Heart left ventricle (tissue), 16 donors: ENCODE results near the gene CCDC178. TPM values are rescaled to one million over a fixed set of nuclear protein-coding genes. Genes with fewer than 3 reads are reported as not detected.

ENCODE experiments used
- ATAC-seq, 4 donors: fragments of 200-7000 bp; cut with Tn5 transposase; one replicate each; pipeline ENCODE4 v1.9.1; 2020 to 2022; ENCODE audit warnings: moderate library complexity in 4 of 4, mild to moderate bottlenecking in 3 of 4, moderate number of reproducible peaks in 1 of 4
- DNase-seq, 5 donors: peaks; one replicate each; pipeline ENCODE4 v3.0.0-alpha.2; 2020
- H3K27ac ChIP-seq, 12 donors: fragments of 200-600 bp; sonication (generic) in 4 of 12; one replicate each; pipeline versions ENCODE4 v1.5.0 to v1.8.0; 2016 to 2022; ENCODE audit warnings: mild to moderate bottlenecking in 2 of 12
- H3K27me3 ChIP-seq, 9 donors: fragments of 200-600 bp; sonication (generic) in 2 of 9; one replicate each; pipeline versions ENCODE4 v1.5.1 to v1.8.0; 2016 to 2022; ENCODE audit warnings: mild to moderate bottlenecking in 3 of 9
- H3K36me3 ChIP-seq, 9 donors: fragments of 200-600 bp; sonication (generic) in 2 of 9; one replicate each; pipeline versions ENCODE4 v1.5.0 to v1.8.0; 2018 to 2022; ENCODE audit warnings: mild to moderate bottlenecking in 2 of 9
- H3K4me1 ChIP-seq, 12 donors: fragments of 200-600 bp; sonication (generic) in 4 of 12; one replicate each; pipeline versions ENCODE4 v1.5.0 to v1.8.0; 2016 to 2022; ENCODE audit warnings: mild to moderate bottlenecking in 3 of 12
- H3K4me3 ChIP-seq, 12 donors: fragments of 200-600 bp; sonication (generic) in 4 of 12; one replicate each; pipeline versions ENCODE4 v1.5.0 to v1.8.0; 2017 to 2022; ENCODE audit warnings: mild to moderate bottlenecking in 9 of 12, moderate library complexity in 4 of 12
- H3K9me3 ChIP-seq, 12 donors: fragments of 200-600 bp; sonication (generic) in 4 of 12; one replicate each; pipeline versions ENCODE4 v1.5.0 to v1.8.0; 2016 to 2022; ENCODE audit warnings: mild to moderate bottlenecking in 1 of 12
- POLR2A ChIP-seq, 2 donors: fragments of 450-650 bp; IDR thresholded peaks; one replicate each; pipeline ENCODE4 v1.6.1; 2017; ENCODE audit warnings: antibody characterized with exemption in 2 of 2, mild to moderate bottlenecking in 2 of 2, moderate library complexity in 2 of 2
- WGBS, 4 donors: extraction: QIAGEN DNeasy Blood & Tissue Kit in 2 of 4; methylation state at CpG; one replicate each; pipeline versions ENCODE4 v1.1.5 to v1.1.7; 2013 to 2018; 5-methylcytosine and 5-hydroxymethylcytosine counted together
- intact Hi-C, 10 donors: fragments of 100-400 bp; cut with DNase I; formaldehyde crosslinking; loops; one replicate each; pipeline versions ENCODE4 v1.11.1 to v1.14.2; 2022
- polyA plus RNA-seq, 2 donors: library from polyadenylated mRNA; stranded (reverse); fragments of 200-250 nt; gene quantifications; one replicate each; pipeline ENCODE4 v1.2.3, GENCODE V29; 2013
- total RNA-seq, 9 donors: library from RNA; depleted of rRNA in 2 of 9; stranded (reverse); fragments of >200 nt in 2 of 9; fragmentation: NEBNext Ultra II Directional in 3 of 9; extraction: Animal tissue kit (Norgen Biotek cat#: 25700) in 3 of 9; gene quantifications; one replicate each; pipeline versions ENCODE4 v1.1.0 to v1.2.4, GENCODE V29; 2016 to 2023
- TF ChIP-seq, protein P1 (sequence below), 12 donors: fragments of 200-600 bp; sonication (generic) in 4 of 12; IDR thresholded peaks; one replicate each; pipeline versions ENCODE4 v1.5.0 to v1.8.0; 2018 to 2022; ENCODE audit warnings: antibody characterized with exemption in 12 of 12, mild to moderate bottlenecking in 5 of 12
- donor health status: ischemic (EF 13 %, LVEDD 7.1; RV severe dilation, severe dysfunction).
- donor health status: healthy with polysubstance abuse.
- donor health status: DM: no; HTN: yes; CAD: no.
- donor health status: DM: no; HTN: no; CAD: no.
- donor health status: ischemic (EF 25% LVEDD 6.9; RV normal size, moderate dysfunction).
- donor health status: ischemic (EF 25% LVEDD 5.7; RV mildly dilated, moderate dysfunction).
- donor health status: healthy.
- donor health status: DM: yes; HTN: yes; CAD: no.
- donor health status: ischemic (EF 35%, LVEDD 5.7; RV mildly dilated, moderate dysfunction).
- donor health status: nonischemic (EF 11% LVEDD 7.7; RV severe dilation, severe dysfunction).
- donor health status: DM: yes; HTN: yes; CAD: no.
- donor health status: PGD.
- donor health status: ischemic (EF 29% LVEDD 5.4; RV normal size, mild dysfunction).
- donor health status: nonischemic (EF 23%, LVEDD 6.1; RV moderate dilation, normal function).

The CCDC178 gene
- total and polyA plus RNA-seq, 11 donors, result 0.23 to 1.00 (median 0.41) TPM; not detected in 3

DNA sequence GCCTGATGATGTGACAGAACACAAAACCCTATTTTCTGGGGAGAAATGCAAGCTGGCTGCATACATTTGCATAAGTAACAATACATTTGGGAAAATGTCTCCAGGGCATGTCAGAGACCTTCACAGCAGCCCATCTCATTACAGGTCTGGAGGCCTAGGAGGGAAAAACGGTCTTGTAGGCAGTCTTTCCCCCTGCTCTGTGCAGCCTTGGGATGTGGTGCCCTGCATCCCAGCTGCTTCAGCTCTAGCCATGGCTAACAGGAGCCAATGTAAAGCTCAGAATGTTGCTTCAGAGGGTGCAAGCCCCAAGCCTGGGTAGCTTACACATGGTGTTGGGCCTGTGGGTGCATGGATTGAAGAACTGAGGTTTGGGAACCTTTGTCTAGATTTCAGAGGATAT lies 133.0 kb downstream of the CCDC178 start:
- WGBS, 4 donors, result 50 to 64% (median 57%) methylated on average over 1 of the region's 1 CpG
- no peak overlapping the region for H3K27ac ChIP-seq
- H3K4me3 ChIP-seq, result no peak overlapping the region
- ATAC-seq, result no peak
- no peaks in the 10 kb centered on the region for H3K4me1 ChIP-seq
- H3K9me3 ChIP-seq, result peaks cover 0 to 3% (median 0%) of the 10 kb centered on the region in 12 donors
- H3K27me3 ChIP-seq, result no peaks in the 10 kb centered on the region
- DNase-seq, result no peak
- TF ChIP-seq, protein P1, sequence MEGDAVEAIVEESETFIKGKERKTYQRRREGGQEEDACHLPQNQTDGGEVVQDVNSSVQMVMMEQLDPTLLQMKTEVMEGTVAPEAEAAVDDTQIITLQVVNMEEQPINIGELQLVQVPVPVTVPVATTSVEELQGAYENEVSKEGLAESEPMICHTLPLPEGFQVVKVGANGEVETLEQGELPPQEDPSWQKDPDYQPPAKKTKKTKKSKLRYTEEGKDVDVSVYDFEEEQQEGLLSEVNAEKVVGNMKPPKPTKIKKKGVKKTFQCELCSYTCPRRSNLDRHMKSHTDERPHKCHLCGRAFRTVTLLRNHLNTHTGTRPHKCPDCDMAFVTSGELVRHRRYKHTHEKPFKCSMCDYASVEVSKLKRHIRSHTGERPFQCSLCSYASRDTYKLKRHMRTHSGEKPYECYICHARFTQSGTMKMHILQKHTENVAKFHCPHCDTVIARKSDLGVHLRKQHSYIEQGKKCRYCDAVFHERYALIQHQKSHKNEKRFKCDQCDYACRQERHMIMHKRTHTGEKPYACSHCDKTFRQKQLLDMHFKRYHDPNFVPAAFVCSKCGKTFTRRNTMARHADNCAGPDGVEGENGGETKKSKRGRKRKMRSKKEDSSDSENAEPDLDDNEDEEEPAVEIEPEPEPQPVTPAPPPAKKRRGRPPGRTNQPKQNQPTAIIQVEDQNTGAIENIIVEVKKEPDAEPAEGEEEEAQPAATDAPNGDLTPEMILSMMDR (IDR thresholded peaks at IDR 0.05), result no peak
- no peak for TF ChIP-seq POLR2A (IDR thresholded peaks at IDR 0.05)
- no peaks in the 10 kb centered on the region for H3K36me3 ChIP-seq
- intact Hi-C loops, result no loop called here

- ATAC-seq (no peak), DNase-seq (no peak)
- H3K36me3 ChIP-seq, result no peaks in the 10 kb centered on the region
- TF ChIP-seq, protein P1 (IDR thresholded peaks at IDR 0.05), result no peak
- TF ChIP-seq POLR2A (IDR thresholded peaks at IDR 0.05), result no peak
- peaks cover 0 to 3% (median 0%) of the 10 kb centered on the region in 12 donors for H3K9me3 ChIP-seq
- no peak overlapping the region for H3K4me3 ChIP-seq
- 74 to 85% (median 79%) methylated on average over 3 of the region's 3 CpGs for WGBS, 4 donors
- no peak overlapping the region for H3K27ac ChIP-seq
- H3K27me3 ChIP-seq, result no peaks in the 10 kb centered on the region
- intact Hi-C loops, result no loop called here
- H3K4me1 ChIP-seq, result no peaks in the 10 kb centered on the region
Measured at GRCh38 chr18:33304277-33304676, 136.2 kb downstream of the CCDC178 start.

GRCh38 chr18:33291539-33291938 lies 149.0 kb downstream of the CCDC178 start:
- ATAC-seq (no peak), DNase-seq (no peak)
- no peak for TF ChIP-seq POLR2A (IDR thresholded peaks at IDR 0.05)
- TF ChIP-seq, protein P1 (IDR thresholded peaks at IDR 0.05), result no peak
- intact Hi-C loops, result no loop called here
- WGBS, 4 donors, result 40 to 59% (median 52%) methylated on average over 1 of the region's 1 CpG
- no peaks in the 10 kb centered on the region for H3K4me1 ChIP-seq
- no peaks in the 10 kb centered on the region for H3K27me3 ChIP-seq
- no peaks in the 10 kb centered on the region for H3K9me3 ChIP-seq
- no peaks in the 10 kb centered on the region for H3K36me3 ChIP-seq
- H3K27ac ChIP-seq, result no peak overlapping the region
- no peak overlapping the region for H3K4me3 ChIP-seq

GRCh38 chr18:33288082-33288716 lies 152.3 kb downstream of the CCDC178 start:
- Histone ChIP-seq H3K4me3 (no peak overlapping the region), H3K36me3 (no peaks in the 10 kb centered on the region), H3K9me3 (no peaks in the 10 kb centered on the region), H3K4me1 (no peaks in the 10 kb centered on the region), H3K27ac (no peak overlapping the region), H3K27me3 (no peaks in the 10 kb centered on the region)
- intact Hi-C loops, result no loop called here
- ATAC-seq (no peak), DNase-seq (no peak)
- TF ChIP-seq, protein P1 (IDR thresholded peaks at IDR 0.05), result no peak
- no peak for TF ChIP-seq POLR2A (IDR thresholded peaks at IDR 0.05)
- 76 to 90% (median 88%) methylated on average over 3 of the region's 3 CpGs for WGBS, 4 donors
